Adipocyte (in vitro differentiated cells): Measurements from ENCODE around the gene SORCS2.

Source experiments
- DNase-seq: peaks from one replicate; pipeline ENCODE4 v3.0.0-alpha.2; 2015; ENCODE audit warnings: low read depth
- H3K27me3 ChIP-seq: replicated peaks from 2 replicates; pipeline ENCODE4 v1.7.0; 2013; ENCODE audit warnings: mild to moderate bottlenecking, low read length, moderate library complexity; ENCODE audit not compliant: control insufficient read depth, insufficient read depth
- H3K36me3 ChIP-seq: 2 replicates; pipeline ENCODE4 v1.7.0; 2013; ENCODE audit warnings: low read length, mild to moderate bottlenecking, moderate library complexity; ENCODE audit not compliant: control insufficient read depth, insufficient read depth, severe bottlenecking
- H3K4me1 ChIP-seq: 2 replicates; pipeline ENCODE4 v1.7.0; 2013; ENCODE audit warnings: mild to moderate bottlenecking, low read length, moderate library complexity; ENCODE audit not compliant: control insufficient read depth, insufficient read depth
- H3K4me3 ChIP-seq: 2 replicates; pipeline ENCODE4 v1.7.0; 2013; ENCODE audit warnings: mild to moderate bottlenecking, low read length, moderate library complexity
- H3K9ac ChIP-seq: 2 replicates; pipeline ENCODE4 v1.7.0; 2013; ENCODE audit warnings: mild to moderate bottlenecking, low read length, moderate library complexity
- H3K9me3 ChIP-seq: 2 replicates; pipeline ENCODE4 v1.7.0; 2013; ENCODE audit warnings: mild to moderate bottlenecking, low read length, moderate library complexity; ENCODE audit not compliant: control insufficient read depth

SORCS2 gene

DNA sequence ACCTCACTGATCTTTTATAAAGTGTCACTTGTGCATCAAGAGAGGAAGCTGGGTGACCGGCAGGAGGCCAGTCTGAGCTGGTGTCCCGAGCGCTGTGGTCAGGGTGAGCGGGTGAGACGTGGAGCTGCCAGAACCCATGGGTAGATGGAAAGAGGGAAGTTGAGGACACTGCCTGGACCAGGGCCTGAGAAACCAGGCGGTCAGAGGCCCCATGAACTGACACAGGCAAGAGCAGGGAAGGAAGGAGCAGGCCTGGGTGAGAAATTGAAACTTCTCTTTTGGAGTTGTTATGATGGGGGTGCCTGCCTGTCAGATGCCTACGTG is 554.7 kb downstream of the SORCS2 start:
- no peaks in the 10 kb centered on the region for H3K9me3 ChIP-seq

GRCh38 chr4:7747566-7747965 is 555.2 kb downstream of the SORCS2 start:
- Histone ChIP-seq H3K36me3 (no peaks in the 10 kb centered on the region), H3K27me3 (no peaks in the 10 kb centered on the region), H3K9ac (no peak overlapping the region), H3K4me3 (no peak overlapping the region), H3K9me3 (no peaks in the 10 kb centered on the region), H3K4me1 (peaks cover 16% of the 10 kb centered on the region)
- no peak for DNase-seq

More for the DNA sequence above, 554.7 kb downstream of the SORCS2 start:
- Histone ChIP-seq H3K4me1 (peaks cover 16% of the 10 kb centered on the region), H3K4me3 (no peak overlapping the region), H3K9ac (no peak overlapping the region), H3K36me3 (no peaks in the 10 kb centered on the region), H3K27me3 (no peaks in the 10 kb centered on the region)
- no peak for DNase-seq

DNA sequence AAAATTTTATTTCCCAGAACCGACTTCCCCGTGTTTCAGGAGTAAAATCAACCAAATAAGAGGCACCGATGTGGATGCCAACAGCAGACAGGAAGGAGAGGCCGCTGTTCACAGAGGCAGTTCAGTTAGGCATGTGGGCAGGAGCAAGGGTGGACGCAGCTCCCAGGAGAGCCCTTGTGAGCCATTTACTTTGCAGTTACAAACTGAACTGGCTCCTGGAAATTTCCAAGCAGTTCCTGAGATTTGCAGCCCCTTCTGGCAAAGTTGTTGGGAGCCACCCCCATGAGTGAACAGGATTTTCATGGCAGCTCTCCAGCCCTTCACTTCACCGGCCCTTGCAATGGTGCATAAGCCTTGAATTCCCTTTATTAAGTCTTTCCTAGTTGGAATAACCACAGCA is 558.2 kb downstream of the SORCS2 start:
- H3K9me3 ChIP-seq, result no peaks in the 10 kb centered on the region
- no peaks in the 10 kb centered on the region for H3K27me3 ChIP-seq
- no peaks in the 10 kb centered on the region for H3K36me3 ChIP-seq
- DNase-seq, result no peak
- no peak overlapping the region for H3K4me3 ChIP-seq
- peaks cover 16% of the 10 kb centered on the region for H3K4me1 ChIP-seq
- no peak overlapping the region for H3K9ac ChIP-seq

DNA sequence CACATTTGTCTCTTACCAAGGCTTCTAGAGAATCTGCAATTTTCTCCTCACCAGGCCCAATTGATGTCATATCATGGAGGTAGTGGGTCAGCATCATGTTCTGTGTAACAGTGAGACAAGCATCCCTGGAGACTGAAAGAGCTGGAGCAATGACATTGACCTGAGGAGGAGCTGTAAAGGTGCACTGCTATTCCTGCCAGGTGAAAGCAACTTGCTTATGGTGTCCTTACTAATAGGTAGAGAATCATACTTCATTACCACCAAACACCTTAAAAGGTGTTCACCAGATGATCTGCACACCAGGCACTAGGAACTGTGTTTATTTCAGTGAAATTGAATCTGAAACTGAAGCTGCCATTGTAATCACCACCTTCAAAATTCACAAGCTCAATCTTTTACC is 558.6 kb downstream of the SORCS2 start:
- Histone ChIP-seq H3K9ac (no peak overlapping the region), H3K4me1 (peaks cover 16% of the 10 kb centered on the region), H3K36me3 (peaks cover 2% of the 10 kb centered on the region)

GRCh38 chr4:7752649-7753048 is 560.3 kb downstream of the SORCS2 start:
- Histone ChIP-seq H3K27me3 (no peaks in the 10 kb centered on the region), H3K9me3 (no peaks in the 10 kb centered on the region), H3K9ac (no peak overlapping the region), H3K36me3 (peaks cover 4% of the 10 kb centered on the region), H3K4me1 (peaks cover 16% of the 10 kb centered on the region), H3K4me3 (no peak overlapping the region)
- DNase-seq, result no peak

More for the DNA sequence above, 558.6 kb downstream of the SORCS2 start:
- Histone ChIP-seq H3K27me3 (no peaks in the 10 kb centered on the region), H3K4me3 (no peak overlapping the region), H3K9me3 (no peaks in the 10 kb centered on the region)
- DNase-seq, result no peak

GRCh38 chr4:7753271-7753670 is 560.9 kb downstream of the SORCS2 start:
- no peak overlapping the region for H3K4me3 ChIP-seq
- no peaks in the 10 kb centered on the region for H3K9me3 ChIP-seq
- peaks cover 4% of the 10 kb centered on the region for H3K36me3 ChIP-seq
- H3K9ac ChIP-seq, result no peak overlapping the region
- no peak for DNase-seq
- peaks cover 16% of the 10 kb centered on the region for H3K4me1 ChIP-seq
- no peaks in the 10 kb centered on the region for H3K27me3 ChIP-seq

DNA sequence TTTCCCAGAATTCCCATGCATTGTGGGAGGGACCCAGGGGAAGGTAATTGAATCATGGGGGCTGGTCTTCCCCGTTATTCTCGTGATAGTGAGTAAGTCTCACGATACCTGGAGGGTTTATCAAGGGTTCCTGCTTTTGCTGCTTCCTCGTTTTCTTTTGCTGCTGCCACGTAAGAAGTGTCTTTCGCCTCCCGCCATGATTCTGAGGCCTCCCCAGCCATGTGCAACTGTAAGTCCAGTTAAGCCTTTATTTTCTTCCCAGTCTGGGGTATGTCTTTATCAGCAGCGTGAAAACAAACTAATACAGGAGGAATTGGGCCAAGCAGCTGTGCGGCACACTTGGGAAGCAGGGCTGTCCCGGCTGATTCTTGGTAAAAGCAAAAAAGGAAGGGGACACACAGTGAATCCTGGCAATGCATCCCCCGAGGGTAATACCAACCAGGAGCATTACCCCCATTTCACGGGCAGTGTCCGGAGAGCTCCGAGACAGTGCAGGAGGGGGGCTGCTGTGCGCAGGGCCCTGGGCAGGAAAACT is 561.7 kb downstream of the SORCS2 start:
- H3K9ac ChIP-seq, result no peak overlapping the region
- H3K4me3 ChIP-seq, result no peak overlapping the region
- no peaks in the 10 kb centered on the region for H3K9me3 ChIP-seq
- peaks cover 4% of the 10 kb centered on the region for H3K36me3 ChIP-seq
- no peaks in the 10 kb centered on the region for H3K27me3 ChIP-seq
- no peak for DNase-seq
- H3K4me1 ChIP-seq, result peaks cover 16% of the 10 kb centered on the region

DNA sequence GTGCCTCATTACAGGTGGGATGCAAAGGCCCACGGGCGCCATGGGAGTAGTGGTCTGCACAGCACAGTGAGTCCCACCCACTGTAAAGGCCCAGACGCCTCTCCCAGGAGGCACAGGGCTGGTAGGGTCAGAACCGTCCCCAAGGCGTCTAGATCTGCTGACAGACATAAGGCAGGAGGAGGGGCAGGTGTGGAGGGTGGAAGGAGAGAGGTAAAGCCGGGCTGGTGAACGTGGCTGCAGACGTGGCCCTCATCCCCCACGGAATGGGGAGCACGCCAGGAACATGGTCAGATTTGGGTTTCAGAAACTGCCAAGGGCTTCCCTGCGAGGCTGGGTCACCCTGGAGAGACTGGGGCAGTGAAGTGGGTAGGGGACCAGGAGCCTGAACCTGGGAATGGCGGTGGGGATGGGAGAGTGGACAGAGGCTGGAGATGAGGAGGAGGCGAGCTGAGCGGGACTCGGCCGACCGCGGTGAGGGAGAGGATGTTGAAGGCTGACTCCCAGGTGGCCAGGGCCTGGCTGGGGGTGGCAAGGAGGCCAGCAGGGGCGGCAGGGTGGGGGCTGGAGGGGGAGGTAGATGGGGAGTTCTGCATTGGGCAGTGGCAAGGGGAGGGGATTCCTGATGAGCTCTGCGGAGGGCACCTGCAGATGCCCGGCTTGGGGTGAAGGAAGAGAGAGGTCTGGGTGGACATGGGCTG is 562.4 kb downstream of the SORCS2 start:
- H3K9me3 ChIP-seq, result no peaks in the 10 kb centered on the region
- peaks cover 14% of the 10 kb centered on the region for H3K4me1 ChIP-seq
- H3K4me3 ChIP-seq, result no peak overlapping the region
- no peak for DNase-seq
- peaks cover 9% of the 10 kb centered on the region for H3K36me3 ChIP-seq
- H3K27me3 ChIP-seq, result no peaks in the 10 kb centered on the region
- H3K9ac ChIP-seq, result no peak overlapping the region

GRCh38 chr4:7755561-7755960 is 563.2 kb downstream of the SORCS2 start:
- Histone ChIP-seq H3K9ac (no peak overlapping the region), H3K4me3 (no peak overlapping the region), H3K36me3 (peaks cover 17% of the 10 kb centered on the region), H3K4me1 (peaks cover 6% of the 10 kb centered on the region), H3K9me3 (no peaks in the 10 kb centered on the region), H3K27me3 (no peaks in the 10 kb centered on the region)
- no peak for DNase-seq

DNA sequence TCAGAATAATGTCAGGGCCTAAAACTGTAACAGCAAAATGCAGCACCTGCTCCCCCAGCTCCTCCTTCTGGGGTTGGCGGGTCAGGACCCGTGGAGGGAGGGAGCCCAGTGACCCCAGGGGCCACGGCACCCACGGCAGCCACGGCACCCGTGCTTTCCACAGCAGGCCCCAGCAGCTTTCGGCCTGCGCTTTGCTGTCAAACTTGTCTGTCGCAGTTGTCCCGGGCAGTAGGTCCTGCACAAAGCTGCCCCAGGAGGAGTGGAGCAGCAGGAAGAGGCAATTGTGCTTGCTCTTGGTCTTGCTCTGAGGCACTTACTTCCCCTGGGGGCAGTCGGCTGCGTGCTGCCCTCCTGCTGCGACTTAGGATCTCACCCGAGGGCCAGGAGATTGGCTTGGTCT is 563.7 kb downstream of the SORCS2 start:
- no peak for DNase-seq
- H3K4me3 ChIP-seq, result no peak overlapping the region
- peaks cover 22% of the 10 kb centered on the region for H3K36me3 ChIP-seq
- no peaks in the 10 kb centered on the region for H3K9me3 ChIP-seq
- H3K9ac ChIP-seq, result no peak overlapping the region
- no peaks in the 10 kb centered on the region for H3K27me3 ChIP-seq
- H3K4me1 ChIP-seq, result peaks cover under 1% of the 10 kb centered on the region

GRCh38 chr4:7756561-7757355 is 564.4 kb downstream of the SORCS2 start:
- H3K4me3 ChIP-seq, result no peak overlapping the region
- no peaks in the 10 kb centered on the region for H3K9me3 ChIP-seq
- no peak for DNase-seq
- no peaks in the 10 kb centered on the region for H3K27me3 ChIP-seq
- H3K9ac ChIP-seq, result no peak overlapping the region
- H3K36me3 ChIP-seq, result peaks cover 29% of the 10 kb centered on the region
- no peaks in the 10 kb centered on the region for H3K4me1 ChIP-seq
